ENCODE measurements around the gene AMPD2.

The AMPD2 gene

DNA sequence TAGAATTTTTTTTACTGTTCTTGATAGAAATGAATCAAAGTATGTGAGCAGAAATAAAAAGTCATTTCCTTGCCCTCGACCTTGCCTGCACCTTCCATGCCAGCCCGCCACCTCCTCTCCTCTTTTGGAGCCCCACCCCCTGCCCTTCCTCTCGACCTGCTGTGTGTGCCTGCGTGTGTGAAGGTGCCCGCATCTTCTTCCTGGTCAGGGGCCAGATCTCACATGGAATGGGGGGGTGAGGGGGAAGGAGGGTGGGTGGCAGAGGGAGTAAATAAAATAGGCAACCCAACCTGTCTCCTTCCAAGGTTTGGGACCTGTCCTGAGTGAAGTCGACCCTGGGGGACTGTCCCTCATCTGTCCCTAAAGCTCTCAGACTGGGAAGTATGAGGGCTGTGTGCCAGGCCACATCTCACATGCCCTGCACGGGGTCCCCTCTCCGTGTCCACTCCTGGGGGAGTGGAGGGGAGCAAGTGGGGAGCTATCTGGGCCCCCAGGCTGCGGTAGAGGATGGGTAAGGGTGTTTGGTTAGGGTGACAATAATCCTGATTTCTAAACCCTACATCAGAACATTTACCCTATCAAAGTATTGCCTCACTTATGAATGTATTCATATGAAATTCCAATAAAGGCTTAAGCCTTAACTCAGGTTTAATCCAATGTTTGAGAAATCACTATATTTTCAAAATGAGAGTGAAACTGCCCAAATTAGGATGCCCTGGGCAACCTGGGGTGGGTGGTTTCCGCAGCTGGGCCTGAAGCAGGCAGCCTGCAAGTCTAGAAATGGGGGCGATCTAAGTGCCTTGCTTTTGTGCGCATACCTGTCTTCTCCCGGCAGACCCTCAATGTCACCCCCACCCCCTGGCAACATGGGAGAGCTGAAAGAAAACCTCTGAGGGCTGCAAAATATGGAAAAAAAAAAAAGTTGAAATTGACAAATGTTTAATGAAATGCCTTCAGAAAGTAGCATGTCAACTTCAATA, 15.4 kb downstream of the AMPD2 start:
- no peak overlapping the region for H3K4me3 ChIP-seq (ENCODE audit: low read depth, low read length)
- no peaks in the 10 kb centered on the region for H3K9me3 ChIP-seq (ENCODE audit: control insufficient read depth, insufficient read depth, low read length)
- no peak overlapping the region for H3K9ac ChIP-seq (ENCODE audit: low read depth, low read length)
- peaks cover 17% of the 10 kb centered on the region for H3K36me3 ChIP-seq (ENCODE audit: control insufficient read depth, insufficient read depth, low read length)
- H3K27me3 ChIP-seq (ENCODE audit: control insufficient read depth, insufficient read depth, low read length): no peaks in the 10 kb centered on the region
- H3K4me1 ChIP-seq (ENCODE audit: control insufficient read depth, insufficient read depth, low read length): peaks cover 6% of the 10 kb centered on the region

GRCh38 chr1:109635862-109636200, 16.2 kb downstream of the AMPD2 start:
- H3K9me3 ChIP-seq (ENCODE audit: control insufficient read depth, insufficient read depth, low read length): no peaks in the 10 kb centered on the region
- no peak overlapping the region for H3K4me3 ChIP-seq (ENCODE audit: low read depth, low read length)
- peaks cover 12% of the 10 kb centered on the region for H3K36me3 ChIP-seq (ENCODE audit: control insufficient read depth, insufficient read depth, low read length)
- no peak overlapping the region for H3K9ac ChIP-seq (ENCODE audit: low read depth, low read length)
- H3K4me1 ChIP-seq (ENCODE audit: control insufficient read depth, insufficient read depth, low read length): peaks cover 6% of the 10 kb centered on the region
- H3K27me3 ChIP-seq (ENCODE audit: control insufficient read depth, insufficient read depth, low read length): no peaks in the 10 kb centered on the region

DNA sequence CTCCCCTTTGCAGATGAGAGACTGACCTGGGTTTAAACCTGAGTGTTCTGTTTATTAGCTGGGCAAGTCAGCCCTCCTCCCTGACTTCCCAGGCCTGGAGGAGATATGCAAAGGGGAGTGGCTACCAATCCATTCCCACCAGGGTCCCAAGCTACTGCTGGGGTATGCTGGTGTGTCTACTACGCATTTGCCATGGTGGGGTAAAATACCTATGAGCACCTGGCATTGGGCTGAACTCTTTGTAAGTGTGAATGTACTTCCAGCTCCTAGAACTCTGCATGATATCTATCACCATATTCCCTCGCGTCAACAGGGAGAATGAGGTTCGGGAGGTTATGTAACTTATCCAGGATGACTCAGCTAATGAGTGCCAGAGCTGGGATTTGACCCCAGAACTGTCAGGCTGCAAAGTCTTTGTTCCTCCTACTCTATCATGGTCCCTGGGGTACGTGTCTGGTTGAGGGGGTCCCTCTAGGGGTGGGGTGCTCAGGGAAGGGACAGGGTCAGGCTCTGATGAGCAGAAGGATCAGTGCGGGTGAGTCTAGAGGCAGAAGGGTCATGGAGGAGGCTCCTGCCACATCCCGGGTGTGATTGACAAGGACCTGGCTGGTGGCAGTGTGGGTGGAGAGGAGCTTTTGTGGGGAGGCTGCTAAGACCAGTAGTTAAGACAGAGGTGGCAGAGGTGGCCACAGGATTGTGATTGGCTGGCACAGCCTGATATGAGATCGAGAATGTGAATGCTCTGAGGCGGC, 16.7 kb downstream of the AMPD2 start:
- Histone ChIP-seq H3K4me3 (ENCODE audit: low read depth, low read length) (no peak overlapping the region), H3K9ac (ENCODE audit: low read depth, low read length) (no peak overlapping the region), H3K36me3 (ENCODE audit: control insufficient read depth, insufficient read depth, low read length) (peaks cover 7% of the 10 kb centered on the region), H3K9me3 (ENCODE audit: control insufficient read depth, insufficient read depth, low read length) (no peaks in the 10 kb centered on the region), H3K4me1 (ENCODE audit: control insufficient read depth, insufficient read depth, low read length) (peaks cover 6% of the 10 kb centered on the region), H3K27me3 (ENCODE audit: control insufficient read depth, insufficient read depth, low read length) (peaks cover 2% of the 10 kb centered on the region)

- H3K9ac ChIP-seq (ENCODE audit: low read depth, low read length): no peak overlapping the region
- no peaks in the 10 kb centered on the region for H3K9me3 ChIP-seq (ENCODE audit: control insufficient read depth, insufficient read depth, low read length)
- peaks cover 4% of the 10 kb centered on the region for H3K27me3 ChIP-seq (ENCODE audit: control insufficient read depth, insufficient read depth, low read length)
- no peaks in the 10 kb centered on the region for H3K36me3 ChIP-seq (ENCODE audit: control insufficient read depth, insufficient read depth, low read length)
- peaks cover 6% of the 10 kb centered on the region for H3K4me1 ChIP-seq (ENCODE audit: control insufficient read depth, insufficient read depth, low read length)
- no peak overlapping the region for H3K4me3 ChIP-seq (ENCODE audit: low read depth, low read length)
Measured at GRCh38 chr1:109637446-109637845, 17.8 kb downstream of the AMPD2 start.

- Histone ChIP-seq H3K4me1 (ENCODE audit: control insufficient read depth, insufficient read depth, low read length) (peaks cover 6% of the 10 kb centered on the region), H3K9ac (ENCODE audit: low read depth, low read length) (no peak overlapping the region), H3K9me3 (ENCODE audit: control insufficient read depth, insufficient read depth, low read length) (no peaks in the 10 kb centered on the region), H3K4me3 (ENCODE audit: low read depth, low read length) (no peak overlapping the region), H3K27me3 (ENCODE audit: control insufficient read depth, insufficient read depth, low read length) (peaks cover 10% of the 10 kb centered on the region), H3K36me3 (ENCODE audit: control insufficient read depth, insufficient read depth, low read length) (no peaks in the 10 kb centered on the region)
Measured at GRCh38 chr1:109639063-109639840, 19.6 kb downstream of the AMPD2 start.

- no peak overlapping the region for H3K9ac ChIP-seq (ENCODE audit: low read depth, low read length)
Measured at GRCh38 chr1:109639841-109640184, 20.2 kb downstream of the AMPD2 start.

GRCh38 chr1:109640285-109640865, 20.7 kb downstream of the AMPD2 start:
- Histone ChIP-seq H3K9me3 (ENCODE audit: control insufficient read depth, insufficient read depth, low read length) (no peaks in the 10 kb centered on the region), H3K36me3 (ENCODE audit: control insufficient read depth, insufficient read depth, low read length) (no peaks in the 10 kb centered on the region), H3K9ac (ENCODE audit: low read depth, low read length) (no peak overlapping the region), H3K27me3 (ENCODE audit: control insufficient read depth, insufficient read depth, low read length) (peaks cover 10% of the 10 kb centered on the region), H3K4me3 (ENCODE audit: low read depth, low read length) (no peak overlapping the region), H3K4me1 (ENCODE audit: control insufficient read depth, insufficient read depth, low read length) (peaks cover 6% of the 10 kb centered on the region)

More at GRCh38 chr1:109639841-109640184, 20.2 kb downstream of the AMPD2 start:
- Histone ChIP-seq H3K4me1 (ENCODE audit: control insufficient read depth, insufficient read depth, low read length) (peaks cover 6% of the 10 kb centered on the region), H3K4me3 (ENCODE audit: low read depth, low read length) (no peak overlapping the region), H3K27me3 (ENCODE audit: control insufficient read depth, insufficient read depth, low read length) (peaks cover 10% of the 10 kb centered on the region), H3K9me3 (ENCODE audit: control insufficient read depth, insufficient read depth, low read length) (no peaks in the 10 kb centered on the region), H3K36me3 (ENCODE audit: control insufficient read depth, insufficient read depth, low read length) (no peaks in the 10 kb centered on the region)

DNA sequence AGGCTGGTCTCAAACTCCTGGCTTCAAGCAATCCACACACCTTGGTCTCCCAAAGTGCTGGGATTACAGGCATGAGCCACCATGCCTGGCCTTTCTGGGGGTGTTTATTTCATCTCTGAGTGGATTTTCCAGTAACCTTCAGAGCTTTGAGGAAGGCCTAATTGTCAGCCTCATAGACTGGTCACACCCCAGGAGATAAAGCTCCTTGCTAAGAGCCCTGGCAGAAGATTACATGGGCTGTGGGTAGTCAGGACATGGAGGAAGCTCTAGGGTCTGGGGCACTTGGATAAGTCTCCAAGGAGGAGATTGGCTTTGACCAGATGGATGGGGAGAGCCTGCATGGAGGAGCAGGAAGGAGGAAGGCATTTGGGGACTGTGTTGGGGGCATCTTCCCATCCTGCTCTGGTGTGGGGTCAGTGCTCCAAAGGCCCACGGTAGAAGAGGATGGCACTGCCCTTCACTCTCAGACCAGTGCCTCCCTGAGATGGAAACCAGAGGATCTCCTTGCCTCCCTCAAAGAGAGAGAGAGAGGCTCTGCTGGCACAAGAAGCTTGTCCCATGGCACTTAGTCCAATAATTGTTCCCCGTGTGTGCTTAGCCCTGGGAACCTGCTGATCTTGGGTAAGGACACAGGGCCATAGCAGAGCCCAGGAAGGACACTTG, 21.6 kb downstream of the AMPD2 start:
- no peaks in the 10 kb centered on the region for H3K9me3 ChIP-seq (ENCODE audit: control insufficient read depth, insufficient read depth, low read length)
- H3K4me1 ChIP-seq (ENCODE audit: control insufficient read depth, insufficient read depth, low read length): peaks cover 1% of the 10 kb centered on the region
- no peaks in the 10 kb centered on the region for H3K36me3 ChIP-seq (ENCODE audit: control insufficient read depth, insufficient read depth, low read length)
- H3K4me3 ChIP-seq (ENCODE audit: low read depth, low read length): no peak overlapping the region
- H3K9ac ChIP-seq (ENCODE audit: low read depth, low read length): no peak overlapping the region
- H3K27me3 ChIP-seq (ENCODE audit: control insufficient read depth, insufficient read depth, low read length): peaks cover 10% of the 10 kb centered on the region

DNA sequence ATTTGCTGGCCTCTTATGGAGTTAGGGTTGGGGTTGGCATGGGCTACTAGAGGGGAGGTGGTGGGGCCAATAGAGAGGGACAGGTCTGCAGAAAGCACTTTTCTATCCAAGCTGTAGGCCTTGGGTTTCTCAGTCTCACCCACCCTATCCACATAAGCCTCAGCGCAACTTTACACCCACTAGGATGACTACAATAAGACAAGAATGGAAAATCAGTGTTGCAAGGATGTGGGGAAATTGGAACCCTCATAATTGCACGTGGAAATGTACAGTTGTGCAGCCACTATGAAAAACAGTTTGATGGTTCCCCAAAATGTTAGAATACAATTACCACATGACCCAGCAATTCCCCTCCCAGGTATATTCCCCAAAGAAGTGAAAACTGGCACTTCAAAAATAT, 22.2 kb downstream of the AMPD2 start:
- peaks cover 10% of the 10 kb centered on the region for H3K27me3 ChIP-seq (ENCODE audit: control insufficient read depth, insufficient read depth, low read length)
- H3K4me1 ChIP-seq (ENCODE audit: control insufficient read depth, insufficient read depth, low read length): no peaks in the 10 kb centered on the region
- H3K9me3 ChIP-seq (ENCODE audit: control insufficient read depth, insufficient read depth, low read length): no peaks in the 10 kb centered on the region
- H3K36me3 ChIP-seq (ENCODE audit: control insufficient read depth, insufficient read depth, low read length): no peaks in the 10 kb centered on the region
- H3K4me3 ChIP-seq (ENCODE audit: low read depth, low read length): no peak overlapping the region
- H3K9ac ChIP-seq (ENCODE audit: low read depth, low read length): no peak overlapping the region

DNA sequence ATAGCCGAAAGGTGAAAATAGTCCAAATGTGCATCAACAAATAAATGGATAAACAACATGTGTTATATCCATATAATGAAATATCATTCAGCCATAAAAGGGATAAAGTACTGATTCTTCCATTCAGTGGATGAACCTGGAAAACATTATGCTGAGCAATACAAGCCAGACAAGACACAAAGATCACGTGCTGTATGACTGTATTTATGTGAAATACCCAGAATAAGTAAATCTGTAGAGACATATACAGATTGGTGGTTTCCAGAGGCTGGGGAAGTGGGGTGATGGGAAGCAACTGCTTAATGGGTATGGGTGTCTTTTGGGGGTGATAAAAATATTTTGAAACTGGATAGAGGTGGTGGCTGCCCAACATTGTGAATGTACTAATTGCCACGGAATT, 23.0 kb downstream of the AMPD2 start:
- no peak overlapping the region for H3K4me3 ChIP-seq (ENCODE audit: low read depth, low read length)
- H3K36me3 ChIP-seq (ENCODE audit: control insufficient read depth, insufficient read depth, low read length): no peaks in the 10 kb centered on the region
- H3K4me1 ChIP-seq (ENCODE audit: control insufficient read depth, insufficient read depth, low read length): no peaks in the 10 kb centered on the region
- no peak overlapping the region for H3K9ac ChIP-seq (ENCODE audit: low read depth, low read length)
- no peaks in the 10 kb centered on the region for H3K9me3 ChIP-seq (ENCODE audit: control insufficient read depth, insufficient read depth, low read length)
- peaks cover 10% of the 10 kb centered on the region for H3K27me3 ChIP-seq (ENCODE audit: control insufficient read depth, insufficient read depth, low read length)
